ENCODE data around the gene KCNH6.

DNA sequence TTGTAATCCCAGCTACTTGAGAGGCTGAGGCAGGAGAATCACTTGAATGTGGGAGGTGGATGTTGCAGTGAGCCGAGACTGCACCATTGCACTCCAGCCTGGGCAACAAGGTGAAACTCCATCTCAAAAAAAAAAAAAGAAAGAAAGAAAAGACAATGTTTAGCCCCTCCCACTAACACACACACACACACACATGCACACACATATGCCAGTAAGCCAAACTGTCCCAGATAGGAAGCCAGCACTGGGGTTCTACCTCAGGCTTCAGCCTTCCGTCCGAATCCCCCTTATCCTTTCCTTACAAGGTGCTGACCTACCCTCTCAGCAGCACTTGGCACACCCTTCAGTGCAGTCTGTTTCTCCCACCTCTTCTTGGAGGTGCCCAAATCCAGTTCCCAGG, 8.7 kb upstream of the KCNH6 start:
- TF ChIP-seq CTCF (IDR thresholded peaks at IDR 0.05) (no peak), POLR2A (IDR thresholded peaks at IDR 0.05) (no peak)
